ENCODE data around the gene ANKFN1.

DNA sequence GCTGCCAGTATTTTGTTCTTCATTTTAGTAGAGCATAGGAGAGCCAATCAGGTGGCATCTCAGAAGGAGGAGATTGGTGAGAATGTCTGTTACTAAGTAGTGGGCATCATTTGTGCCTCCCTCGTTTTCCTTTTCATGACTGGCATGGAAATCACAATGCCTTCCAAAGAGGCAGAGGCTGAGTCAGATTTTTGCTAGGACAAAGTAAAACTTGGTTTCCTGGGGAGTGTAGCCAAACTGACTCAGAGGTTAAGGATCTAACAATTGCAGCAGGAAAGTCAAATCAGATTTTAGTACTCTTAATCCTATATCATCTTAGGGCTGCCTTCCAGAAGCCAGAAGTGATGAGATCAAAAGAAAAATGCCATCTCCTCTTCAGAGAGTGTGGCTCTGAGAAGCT, 138.7 kb downstream of the ANKFN1 start:
- TF ChIP-seq, protein P1, sequence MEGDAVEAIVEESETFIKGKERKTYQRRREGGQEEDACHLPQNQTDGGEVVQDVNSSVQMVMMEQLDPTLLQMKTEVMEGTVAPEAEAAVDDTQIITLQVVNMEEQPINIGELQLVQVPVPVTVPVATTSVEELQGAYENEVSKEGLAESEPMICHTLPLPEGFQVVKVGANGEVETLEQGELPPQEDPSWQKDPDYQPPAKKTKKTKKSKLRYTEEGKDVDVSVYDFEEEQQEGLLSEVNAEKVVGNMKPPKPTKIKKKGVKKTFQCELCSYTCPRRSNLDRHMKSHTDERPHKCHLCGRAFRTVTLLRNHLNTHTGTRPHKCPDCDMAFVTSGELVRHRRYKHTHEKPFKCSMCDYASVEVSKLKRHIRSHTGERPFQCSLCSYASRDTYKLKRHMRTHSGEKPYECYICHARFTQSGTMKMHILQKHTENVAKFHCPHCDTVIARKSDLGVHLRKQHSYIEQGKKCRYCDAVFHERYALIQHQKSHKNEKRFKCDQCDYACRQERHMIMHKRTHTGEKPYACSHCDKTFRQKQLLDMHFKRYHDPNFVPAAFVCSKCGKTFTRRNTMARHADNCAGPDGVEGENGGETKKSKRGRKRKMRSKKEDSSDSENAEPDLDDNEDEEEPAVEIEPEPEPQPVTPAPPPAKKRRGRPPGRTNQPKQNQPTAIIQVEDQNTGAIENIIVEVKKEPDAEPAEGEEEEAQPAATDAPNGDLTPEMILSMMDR (IDR thresholded peaks at IDR 0.05): no peak
- TF ChIP-seq POLR2A (IDR thresholded peaks at IDR 0.05): no peak

Measured in body of pancreas (tissue), 4 donors.